GF-D8 (cell line): Measurements from ENCODE around the gene EPB41L5.
"Not testable (repeated sequence)": the region's sequence is repeated elsewhere in the genome, so short reads cannot be mapped to it uniquely, and the experiment has no call there.

Experiments
- DNase-seq: peaks from one replicate; lab custom pipeline; 2025; lab: John Stamatoyannopoulos, UW

Gene EPB41L5

GRCh38 chr2:120012771-120013596, at the start of gene EPB41L5:
EPB41L5 (plus strand) TSS chr2:120013077; CDS start chr2:120019085, 6,008 bp downstream.
- DNase-seq: peak; percentile 57

- no peak for DNase-seq
Measured at GRCh38 chr2:119981896-119982295, 31.0 kb upstream of the EPB41L5 start.

GRCh38 chr2:119982506-119982905, 30.4 kb upstream of the EPB41L5 start:
- DNase-seq: no peak

- DNase-seq: no peak
Measured at GRCh38 chr2:119983108-119983507, 29.8 kb upstream of the EPB41L5 start.

- no peak for DNase-seq
Measured at GRCh38 chr2:119996148-119996547, 16.7 kb upstream of the EPB41L5 start.

GRCh38 chr2:119996896-119997891, 15.7 kb upstream of the EPB41L5 start:
- DNase-seq: not testable (repeated sequence)

- DNase-seq: no peak
Measured at GRCh38 chr2:120001471-120001870, 11.4 kb upstream of the EPB41L5 start.

GRCh38 chr2:120004254-120004653, 8.6 kb upstream of the EPB41L5 start:
- no peak for DNase-seq

GRCh38 chr2:120005834-120006521, 6.9 kb upstream of the EPB41L5 start:
- DNase-seq: no peak

GRCh38 chr2:120007851-120008250, 5.0 kb upstream of the EPB41L5 start:
- no peak for DNase-seq

GRCh38 chr2:120012363-120012762, 514 bp upstream of the EPB41L5 start:
- DNase-seq: no peak

GRCh38 chr2:120013597-120014223, 833 bp downstream of the EPB41L5 start:
- no peak for DNase-seq

- DNase-seq: no peak
Measured at GRCh38 chr2:120014226-120014980, 1.5 kb downstream of the EPB41L5 start.

- no peak for DNase-seq
Measured at GRCh38 chr2:120016800-120017199, 3.9 kb downstream of the EPB41L5 start.

- DNase-seq: no peak
Measured at GRCh38 chr2:120017201-120017600, 4.3 kb downstream of the EPB41L5 start.

GRCh38 chr2:120018549-120018948, 5.7 kb downstream of the EPB41L5 start:
- no peak for DNase-seq

- DNase-seq: no peak
Measured at GRCh38 chr2:120020554-120020953, 7.7 kb downstream of the EPB41L5 start.

- DNase-seq: not testable (repeated sequence)
Measured at GRCh38 chr2:120022505-120022904, 9.6 kb downstream of the EPB41L5 start.

- no peak for DNase-seq
Measured at GRCh38 chr2:120026890-120027289, 14.0 kb downstream of the EPB41L5 start.

- no peak for DNase-seq
Measured at GRCh38 chr2:120028795-120029194, 15.9 kb downstream of the EPB41L5 start.
